ENCODE data around the gene KIF1B.

KIF1B gene

DNA sequence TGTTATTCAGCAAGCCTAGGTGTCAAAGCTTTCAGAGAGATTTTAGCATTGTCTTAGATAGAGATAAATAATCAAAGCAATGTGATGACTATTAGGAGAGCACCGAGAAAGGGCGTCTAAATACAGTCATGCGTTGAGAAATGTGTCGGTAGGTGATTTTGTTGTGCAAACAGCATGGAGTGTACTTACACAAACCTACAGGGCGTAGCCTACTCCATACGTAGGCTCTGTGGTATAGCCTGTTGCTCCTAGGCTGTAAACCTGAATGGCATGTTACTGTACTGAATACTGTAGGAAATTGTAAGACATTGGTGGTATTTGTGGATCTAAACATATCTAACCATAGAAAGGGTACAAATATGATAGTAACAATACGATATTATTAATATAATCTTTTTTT lies 31.8 kb downstream of the KIF1B start:
- peaks cover 3 to 9% of the 10 kb centered on the region in 2 experiments; a peak in 2 of 3 replicates for H3K36me3 ChIP-seq (ENCODE audit: control insufficient read depth in 2 of 2, insufficient read depth in 1 of 2, low read length in 2 of 2)
- no peaks in the 10 kb centered on the region for H3K9me3 ChIP-seq (ENCODE audit: control insufficient read depth, insufficient read depth, low read depth, low read length)
- no peaks in the 10 kb centered on the region for H3K4me1 ChIP-seq (ENCODE audit: control insufficient read depth, insufficient read depth, low read length)
- H3K4me3 ChIP-seq (ENCODE audit: low read depth, low read length), result no peak overlapping the region
- ChIA-PET POLR2A (interaction anchor here (1.6 kb wide), 1 partner anchor 32 kb away, joined by 3 read pairs; the partner anchor contains the start of gene KIF1B), CTCF (no interaction called here)
- H3K27ac ChIP-seq (ENCODE audit: extremely low read depth, low read depth, low read length), result no peak overlapping the region
- TF ChIP-seq, protein P1, sequence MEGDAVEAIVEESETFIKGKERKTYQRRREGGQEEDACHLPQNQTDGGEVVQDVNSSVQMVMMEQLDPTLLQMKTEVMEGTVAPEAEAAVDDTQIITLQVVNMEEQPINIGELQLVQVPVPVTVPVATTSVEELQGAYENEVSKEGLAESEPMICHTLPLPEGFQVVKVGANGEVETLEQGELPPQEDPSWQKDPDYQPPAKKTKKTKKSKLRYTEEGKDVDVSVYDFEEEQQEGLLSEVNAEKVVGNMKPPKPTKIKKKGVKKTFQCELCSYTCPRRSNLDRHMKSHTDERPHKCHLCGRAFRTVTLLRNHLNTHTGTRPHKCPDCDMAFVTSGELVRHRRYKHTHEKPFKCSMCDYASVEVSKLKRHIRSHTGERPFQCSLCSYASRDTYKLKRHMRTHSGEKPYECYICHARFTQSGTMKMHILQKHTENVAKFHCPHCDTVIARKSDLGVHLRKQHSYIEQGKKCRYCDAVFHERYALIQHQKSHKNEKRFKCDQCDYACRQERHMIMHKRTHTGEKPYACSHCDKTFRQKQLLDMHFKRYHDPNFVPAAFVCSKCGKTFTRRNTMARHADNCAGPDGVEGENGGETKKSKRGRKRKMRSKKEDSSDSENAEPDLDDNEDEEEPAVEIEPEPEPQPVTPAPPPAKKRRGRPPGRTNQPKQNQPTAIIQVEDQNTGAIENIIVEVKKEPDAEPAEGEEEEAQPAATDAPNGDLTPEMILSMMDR (tag by site-specific recombination; IDR thresholded peaks at IDR 0.05), result no peak
- TF ChIP-seq ZSCAN23 (tag by site-specific recombination; IDR thresholded peaks at IDR 0.05) (no peak), ZNF350 (tag by site-specific recombination; IDR thresholded peaks at IDR 0.05) (no peak), ZNF677 (tag by site-specific recombination; IDR thresholded peaks at IDR 0.05) (no peak), KLF7 (tag by site-specific recombination; IDR thresholded peaks at IDR 0.05; ENCODE audit: borderline replicate concordance) (no peak), ZNF600 (tag by site-specific recombination; IDR thresholded peaks at IDR 0.05) (no peak)
- TF ChIP-seq, protein P2, sequence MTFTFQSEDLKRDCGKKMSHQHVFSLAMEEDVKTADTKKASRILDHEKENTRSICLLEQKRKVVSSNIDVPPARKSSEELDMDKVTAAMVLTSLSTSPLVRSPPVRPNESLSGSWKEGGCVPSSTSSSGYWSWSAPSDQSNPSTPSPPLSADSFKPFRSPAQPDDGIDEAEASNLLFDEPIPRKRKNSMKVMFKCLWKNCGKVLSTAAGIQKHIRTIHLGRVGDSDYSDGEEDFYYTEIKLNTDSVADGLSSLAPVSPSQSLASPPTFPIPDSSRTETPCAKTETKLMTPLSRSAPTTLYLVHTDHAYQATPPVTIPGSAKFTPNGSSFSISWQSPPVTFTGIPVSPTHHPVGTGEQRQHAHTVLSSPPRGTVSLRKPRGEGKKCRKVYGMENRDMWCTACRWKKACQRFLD (tag by site-specific recombination; IDR thresholded peaks at IDR 0.05), result no peak
- TF ChIP-seq, protein P3, sequence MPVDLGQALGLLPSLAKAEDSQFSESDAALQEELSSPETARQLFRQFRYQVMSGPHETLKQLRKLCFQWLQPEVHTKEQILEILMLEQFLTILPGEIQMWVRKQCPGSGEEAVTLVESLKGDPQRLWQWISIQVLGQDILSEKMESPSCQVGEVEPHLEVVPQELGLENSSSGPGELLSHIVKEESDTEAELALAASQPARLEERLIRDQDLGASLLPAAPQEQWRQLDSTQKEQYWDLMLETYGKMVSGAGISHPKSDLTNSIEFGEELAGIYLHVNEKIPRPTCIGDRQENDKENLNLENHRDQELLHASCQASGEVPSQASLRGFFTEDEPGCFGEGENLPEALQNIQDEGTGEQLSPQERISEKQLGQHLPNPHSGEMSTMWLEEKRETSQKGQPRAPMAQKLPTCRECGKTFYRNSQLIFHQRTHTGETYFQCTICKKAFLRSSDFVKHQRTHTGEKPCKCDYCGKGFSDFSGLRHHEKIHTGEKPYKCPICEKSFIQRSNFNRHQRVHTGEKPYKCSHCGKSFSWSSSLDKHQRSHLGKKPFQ (tag by site-specific recombination; IDR thresholded peaks at IDR 0.05), result no peak
- TF ChIP-seq, protein P4, sequence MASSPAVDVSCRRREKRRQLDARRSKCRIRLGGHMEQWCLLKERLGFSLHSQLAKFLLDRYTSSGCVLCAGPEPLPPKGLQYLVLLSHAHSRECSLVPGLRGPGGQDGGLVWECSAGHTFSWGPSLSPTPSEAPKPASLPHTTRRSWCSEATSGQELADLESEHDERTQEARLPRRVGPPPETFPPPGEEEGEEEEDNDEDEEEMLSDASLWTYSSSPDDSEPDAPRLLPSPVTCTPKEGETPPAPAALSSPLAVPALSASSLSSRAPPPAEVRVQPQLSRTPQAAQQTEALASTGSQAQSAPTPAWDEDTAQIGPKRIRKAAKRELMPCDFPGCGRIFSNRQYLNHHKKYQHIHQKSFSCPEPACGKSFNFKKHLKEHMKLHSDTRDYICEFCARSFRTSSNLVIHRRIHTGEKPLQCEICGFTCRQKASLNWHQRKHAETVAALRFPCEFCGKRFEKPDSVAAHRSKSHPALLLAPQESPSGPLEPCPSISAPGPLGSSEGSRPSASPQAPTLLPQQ (tag by site-specific recombination; IDR thresholded peaks at IDR 0.05), result no peak

DNA sequence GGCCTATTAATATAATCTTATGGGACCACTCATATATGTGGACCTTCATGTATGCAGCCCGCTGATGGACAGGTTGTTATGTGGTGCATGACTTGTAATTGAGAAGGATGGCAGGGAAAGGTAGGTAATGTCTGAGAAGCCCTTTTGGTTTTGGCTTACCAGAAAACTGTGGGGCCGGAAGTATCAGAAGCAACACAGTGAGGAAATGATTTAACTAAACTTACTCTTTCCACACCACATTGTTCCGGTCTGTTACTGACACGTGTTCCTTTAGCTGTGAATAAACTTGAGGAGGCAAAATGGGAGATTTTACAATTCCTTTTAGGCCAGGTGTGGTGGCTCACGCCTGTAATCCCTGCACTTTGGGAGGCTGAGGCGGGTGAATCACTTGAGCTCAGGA lies 32.4 kb downstream of the KIF1B start:
- peaks cover 3 to 6% of the 10 kb centered on the region in 2 experiments; a peak in 2 of 3 replicates for H3K36me3 ChIP-seq (ENCODE audit: control insufficient read depth in 2 of 2, insufficient read depth in 1 of 2, low read length in 2 of 2)
- CTCF ChIA-PET, result no interaction called here
- no peaks in the 10 kb centered on the region for H3K4me1 ChIP-seq (ENCODE audit: control insufficient read depth, insufficient read depth, low read length)
- POLR2A ChIA-PET, result interaction anchor here (1.6 kb wide), 1 partner anchor 33 kb away, joined by 3 read pairs; the partner anchor contains the start of gene KIF1B
- H3K4me3 ChIP-seq (ENCODE audit: low read depth, low read length), result no peak overlapping the region
- H3K27ac ChIP-seq (ENCODE audit: extremely low read depth, low read depth, low read length), result no peak overlapping the region
- H3K9me3 ChIP-seq (ENCODE audit: control insufficient read depth, insufficient read depth, low read depth, low read length), result no peaks in the 10 kb centered on the region
- TF ChIP-seq, protein P5, sequence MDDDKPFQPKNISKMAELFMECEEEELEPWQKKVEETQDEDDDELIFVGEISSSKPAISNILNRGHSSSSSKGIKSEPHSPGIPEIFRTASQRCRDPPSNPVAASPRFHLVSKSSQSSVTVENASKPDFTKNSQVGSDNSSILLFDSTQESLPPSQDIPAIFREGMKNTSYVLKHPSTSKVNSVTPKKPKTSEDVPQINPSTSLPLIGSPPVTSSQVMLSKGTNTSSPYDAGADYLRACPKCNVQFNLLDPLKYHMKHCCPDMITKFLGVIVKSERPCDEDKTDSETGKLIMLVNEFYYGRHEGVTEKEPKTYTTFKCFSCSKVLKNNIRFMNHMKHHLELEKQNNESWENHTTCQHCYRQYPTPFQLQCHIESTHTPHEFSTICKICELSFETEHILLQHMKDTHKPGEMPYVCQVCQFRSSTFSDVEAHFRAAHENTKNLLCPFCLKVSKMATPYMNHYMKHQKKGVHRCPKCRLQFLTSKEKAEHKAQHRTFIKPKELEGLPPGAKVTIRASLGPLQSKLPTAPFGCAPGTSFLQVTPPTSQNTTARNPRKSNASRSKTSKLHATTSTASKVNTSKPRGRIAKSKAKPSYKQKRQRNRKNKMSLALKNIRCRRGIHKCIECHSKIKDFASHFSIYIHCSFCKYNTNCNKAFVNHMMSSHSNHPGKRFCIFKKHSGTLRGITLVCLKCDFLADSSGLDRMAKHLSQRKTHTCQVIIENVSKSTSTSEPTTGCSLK (tag by site-specific recombination; IDR thresholded peaks at IDR 0.05), result no peak
- TF ChIP-seq ZBTB8A (tag by site-specific recombination; IDR thresholded peaks at IDR 0.05), result no peak
- TF ChIP-seq, protein P6, sequence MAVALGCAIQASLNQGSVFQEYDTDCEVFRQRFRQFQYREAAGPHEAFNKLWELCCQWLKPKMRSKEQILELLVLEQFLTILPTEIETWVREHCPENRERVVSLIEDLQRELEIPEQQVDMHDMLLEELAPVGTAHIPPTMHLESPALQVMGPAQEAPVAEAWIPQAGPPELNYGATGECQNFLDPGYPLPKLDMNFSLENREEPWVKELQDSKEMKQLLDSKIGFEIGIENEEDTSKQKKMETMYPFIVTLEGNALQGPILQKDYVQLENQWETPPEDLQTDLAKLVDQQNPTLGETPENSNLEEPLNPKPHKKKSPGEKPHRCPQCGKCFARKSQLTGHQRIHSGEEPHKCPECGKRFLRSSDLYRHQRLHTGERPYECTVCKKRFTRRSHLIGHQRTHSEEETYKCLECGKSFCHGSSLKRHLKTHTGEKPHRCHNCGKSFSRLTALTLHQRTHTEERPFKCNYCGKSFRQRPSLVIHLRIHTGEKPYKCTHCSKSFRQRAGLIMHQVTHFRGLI (tag by site-specific recombination; IDR thresholded peaks at IDR 0.05), result no peak
- no peak for TF ChIP-seq ZNF423 (tag by site-specific recombination; IDR thresholded peaks at IDR 0.05)
- TF ChIP-seq, protein P7, sequence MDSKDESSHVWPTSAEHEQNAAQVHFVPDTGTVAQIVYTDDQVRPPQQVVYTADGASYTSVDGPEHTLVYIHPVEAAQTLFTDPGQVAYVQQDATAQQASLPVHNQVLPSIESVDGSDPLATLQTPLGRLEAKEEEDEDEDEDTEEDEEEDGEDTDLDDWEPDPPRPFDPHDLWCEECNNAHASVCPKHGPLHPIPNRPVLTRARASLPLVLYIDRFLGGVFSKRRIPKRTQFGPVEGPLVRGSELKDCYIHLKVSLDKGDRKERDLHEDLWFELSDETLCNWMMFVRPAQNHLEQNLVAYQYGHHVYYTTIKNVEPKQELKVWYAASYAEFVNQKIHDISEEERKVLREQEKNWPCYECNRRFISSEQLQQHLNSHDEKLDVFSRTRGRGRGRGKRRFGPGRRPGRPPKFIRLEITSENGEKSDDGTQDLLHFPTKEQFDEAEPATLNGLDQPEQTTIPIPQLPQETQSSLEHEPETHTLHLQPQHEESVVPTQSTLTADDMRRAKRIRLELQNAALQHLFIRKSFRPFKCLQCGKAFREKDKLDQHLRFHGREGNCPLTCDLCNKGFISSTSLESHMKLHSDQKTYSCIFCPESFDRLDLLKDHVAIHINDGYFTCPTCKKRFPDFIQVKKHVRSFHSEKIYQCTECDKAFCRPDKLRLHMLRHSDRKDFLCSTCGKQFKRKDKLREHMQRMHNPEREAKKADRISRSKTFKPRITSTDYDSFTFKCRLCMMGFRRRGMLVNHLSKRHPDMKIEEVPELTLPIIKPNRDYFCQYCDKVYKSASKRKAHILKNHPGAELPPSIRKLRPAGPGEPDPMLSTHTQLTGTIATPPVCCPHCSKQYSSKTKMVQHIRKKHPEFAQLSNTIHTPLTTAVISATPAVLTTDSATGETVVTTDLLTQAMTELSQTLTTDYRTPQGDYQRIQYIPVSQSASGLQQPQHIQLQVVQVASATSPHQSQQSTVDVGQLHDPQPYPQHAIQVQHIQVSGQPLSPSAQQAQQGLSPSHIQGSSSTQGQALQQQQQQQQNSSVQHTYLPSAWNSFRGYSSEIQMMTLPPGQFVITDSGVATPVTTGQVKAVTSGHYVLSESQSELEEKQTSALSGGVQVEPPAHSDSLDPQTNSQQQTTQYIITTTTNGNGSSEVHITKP (tag by site-specific recombination; IDR thresholded peaks at IDR 0.05), result no peak
- TF ChIP-seq, protein P8, sequence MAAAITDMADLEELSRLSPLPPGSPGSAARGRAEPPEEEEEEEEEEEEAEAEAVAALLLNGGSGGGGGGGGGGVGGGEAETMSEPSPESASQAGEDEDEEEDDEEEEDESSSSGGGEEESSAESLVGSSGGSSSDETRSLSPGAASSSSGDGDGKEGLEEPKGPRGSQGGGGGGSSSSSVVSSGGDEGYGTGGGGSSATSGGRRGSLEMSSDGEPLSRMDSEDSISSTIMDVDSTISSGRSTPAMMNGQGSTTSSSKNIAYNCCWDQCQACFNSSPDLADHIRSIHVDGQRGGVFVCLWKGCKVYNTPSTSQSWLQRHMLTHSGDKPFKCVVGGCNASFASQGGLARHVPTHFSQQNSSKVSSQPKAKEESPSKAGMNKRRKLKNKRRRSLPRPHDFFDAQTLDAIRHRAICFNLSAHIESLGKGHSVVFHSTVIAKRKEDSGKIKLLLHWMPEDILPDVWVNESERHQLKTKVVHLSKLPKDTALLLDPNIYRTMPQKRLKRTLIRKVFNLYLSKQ (tag by site-specific recombination; IDR thresholded peaks at IDR 0.05; ENCODE audit: borderline replicate concordance), result no peak
